Endothelial cell of hepatic sinusoid (primary cell): ENCODE results near the gene SERTM2.
"Not testable (repeated sequence)": the region's sequence is repeated elsewhere in the genome, so short reads cannot be mapped to it uniquely, and the experiment has no call there.

Experiments
- in situ Hi-C: cut with HindIII; loops from 2 replicates; pipeline ENCODE4 v1.10.0; 2017; ENCODE audit warnings: low sequenced_read_pairs

Gene SERTM2

DNA sequence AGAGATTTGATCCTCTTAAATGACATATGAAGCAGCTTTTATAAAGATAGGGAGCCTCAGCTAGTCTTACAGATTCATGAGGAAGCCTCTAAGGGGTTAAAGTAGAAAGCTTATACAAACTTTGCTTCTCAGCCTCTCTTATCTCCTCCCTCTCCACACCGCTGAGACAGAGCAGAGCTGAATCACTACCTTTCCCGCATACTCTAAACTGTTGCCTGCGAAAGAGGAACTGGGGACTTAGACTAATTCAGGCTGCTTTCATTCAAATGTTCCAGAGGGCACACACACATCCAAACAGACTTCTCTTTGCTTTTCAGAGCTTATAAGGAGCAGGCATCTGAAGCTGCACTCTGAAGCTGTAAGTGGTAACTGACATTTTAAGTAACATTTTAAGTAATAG, at the start of gene SERTM2:
SERTM2 (plus strand) TSS at position 169 of the 400 bp plus-strand sequence. CDS start 7,213 bp downstream, outside the sequence.
- in situ Hi-C loops: no loop called here

DNA sequence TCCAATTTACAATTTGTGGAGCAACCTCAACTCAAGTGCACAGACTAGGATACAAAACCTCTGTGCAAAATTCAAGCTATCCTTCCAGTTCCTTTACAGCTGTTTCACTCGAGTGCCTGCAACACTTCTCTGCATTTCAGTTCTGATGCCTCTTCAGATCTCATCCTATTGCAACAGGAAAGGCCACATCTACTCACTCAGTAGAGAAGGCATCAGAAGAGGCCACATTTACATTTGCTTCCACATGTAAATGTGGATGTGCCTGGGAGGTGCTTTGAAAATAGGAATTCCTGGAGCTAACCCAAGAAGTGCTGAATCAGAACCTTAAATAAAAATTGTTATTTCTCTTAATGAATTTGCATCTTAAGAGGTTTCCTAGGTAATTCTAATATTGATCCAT, 45.8 kb upstream of the SERTM2 start:
- in situ Hi-C loops: no loop called here

DNA sequence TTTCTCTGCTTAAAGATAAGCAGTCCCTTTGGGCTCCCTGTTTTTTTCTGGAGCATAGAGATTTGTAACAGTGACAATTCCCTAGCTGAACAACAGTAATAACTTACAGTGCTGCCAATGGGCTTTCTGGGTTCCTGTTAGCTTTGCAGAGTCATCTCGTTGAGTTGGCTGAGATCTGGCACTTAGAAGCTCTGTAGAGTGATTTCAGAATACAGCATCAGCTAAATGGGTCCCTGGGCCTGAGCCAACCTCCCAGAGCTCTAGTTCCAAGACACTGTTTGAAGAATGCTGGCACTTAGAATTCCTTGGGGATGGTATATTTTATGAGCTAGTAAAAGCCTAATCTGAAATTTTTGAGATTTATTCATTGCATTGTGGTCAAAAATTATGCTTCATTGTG, 43.5 kb upstream of the SERTM2 start:
- in situ Hi-C loops: no loop called here

DNA sequence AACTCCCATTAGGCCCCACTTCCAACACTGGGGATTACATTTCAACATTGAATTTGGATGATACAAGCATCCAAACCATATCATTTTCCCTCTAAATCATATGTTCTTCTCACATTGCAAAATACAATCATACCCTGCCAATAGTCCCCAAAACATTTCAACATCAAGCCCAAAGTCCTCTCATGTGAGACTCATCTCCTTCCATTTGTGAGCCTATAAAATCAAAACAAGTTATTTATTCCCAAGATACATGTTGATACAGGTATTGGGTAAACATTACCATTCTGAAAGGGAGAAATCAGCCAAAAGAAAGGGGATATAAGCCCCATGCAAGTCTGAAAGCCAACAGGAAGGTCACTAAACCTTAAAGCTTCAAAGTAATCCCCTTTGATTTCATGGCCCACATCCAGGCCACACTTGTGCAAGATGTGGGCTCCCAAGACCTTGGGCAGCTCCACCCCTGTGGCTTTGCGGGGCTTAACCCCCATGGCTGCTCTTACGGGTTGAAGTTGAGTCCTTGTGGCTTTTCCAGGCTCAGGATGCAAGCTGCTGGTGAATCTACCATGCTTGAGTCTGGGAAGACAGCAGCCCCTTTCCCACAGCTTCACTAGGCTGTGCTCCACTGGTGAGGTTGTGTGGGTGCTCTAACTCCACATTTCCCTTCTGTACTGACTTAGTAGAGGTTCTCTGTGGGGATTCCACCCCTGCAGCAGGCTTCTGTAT, 40.6 kb upstream of the SERTM2 start:
- in situ Hi-C loops: no loop called here

DNA sequence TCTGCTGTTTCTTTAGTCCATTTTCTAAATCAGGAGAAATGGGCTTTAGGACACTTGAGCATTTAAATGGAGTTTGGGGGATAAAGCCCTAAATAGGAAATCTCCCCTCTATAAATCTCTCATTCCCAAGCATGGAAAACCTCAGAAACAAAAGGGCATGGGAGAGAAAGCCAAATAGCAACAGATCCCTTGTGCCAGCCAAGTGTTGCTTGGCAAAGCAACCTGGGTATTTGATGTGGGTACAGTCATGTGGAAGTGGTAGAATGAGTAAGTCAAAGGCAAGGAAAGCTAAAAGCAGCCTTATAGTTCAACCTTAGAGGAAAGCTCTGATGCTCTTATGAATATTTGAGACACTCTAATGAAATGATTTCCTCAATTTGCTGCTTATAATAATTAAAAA, 29.5 kb upstream of the SERTM2 start:
- in situ Hi-C loops: no loop called here

DNA sequence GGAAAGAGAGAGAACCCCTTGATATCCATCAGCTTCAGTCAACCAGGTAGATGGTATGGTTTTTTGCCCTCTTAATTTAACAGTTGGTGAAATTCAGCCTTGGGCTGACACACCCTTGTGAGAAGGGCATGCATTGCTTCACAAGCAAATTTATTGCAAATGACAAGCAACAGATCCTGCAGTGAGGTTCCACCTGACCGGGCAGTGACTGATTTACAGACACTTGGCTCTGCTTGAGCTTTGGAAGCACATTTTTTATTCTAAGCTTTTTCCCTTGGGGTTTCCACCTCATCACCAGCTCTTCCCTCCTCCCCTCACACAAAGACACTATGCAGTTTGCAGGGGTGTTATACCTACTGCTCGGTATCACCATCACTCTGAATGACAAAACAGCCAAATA, 28.3 kb upstream of the SERTM2 start:
- in situ Hi-C loops: no loop called here

DNA sequence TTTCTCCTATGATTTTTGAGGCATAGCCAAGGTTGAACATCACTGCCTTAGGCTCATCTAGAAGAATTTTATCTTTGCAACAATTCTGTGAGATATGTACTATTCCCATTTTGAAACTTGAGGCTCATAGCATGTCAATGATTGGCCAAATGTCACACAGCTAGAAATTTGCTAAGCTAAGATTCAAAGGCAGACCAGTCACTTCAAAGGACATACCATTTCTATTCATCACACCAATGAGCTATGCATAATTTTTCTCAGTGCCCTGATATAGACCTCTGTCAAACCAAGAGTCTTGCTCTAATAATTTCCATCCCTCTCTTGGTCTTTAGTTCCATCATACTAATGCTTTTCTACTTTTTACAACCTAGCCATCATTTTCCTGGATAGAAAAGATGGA, 27.6 kb upstream of the SERTM2 start:
- in situ Hi-C loops: no loop called here

DNA sequence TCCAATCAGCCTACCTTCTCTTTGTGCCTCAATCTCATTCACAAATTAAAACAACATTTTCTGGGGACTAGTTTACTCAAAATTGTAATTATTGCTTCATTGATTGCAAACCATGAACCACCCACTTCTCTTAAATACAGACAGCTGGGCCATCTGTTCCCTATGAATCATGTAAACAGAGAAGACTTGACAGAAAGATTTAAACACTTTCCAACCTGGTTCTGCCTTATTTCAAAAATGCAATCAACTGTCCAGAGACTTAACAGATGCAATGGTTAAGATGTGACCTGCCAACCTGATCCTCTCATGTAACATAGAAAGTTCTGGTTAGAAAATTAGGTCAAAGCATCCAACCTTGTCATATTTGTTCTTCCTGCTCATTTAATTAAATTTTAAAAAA, 20.8 kb upstream of the SERTM2 start:
- in situ Hi-C loops: no loop called here

DNA sequence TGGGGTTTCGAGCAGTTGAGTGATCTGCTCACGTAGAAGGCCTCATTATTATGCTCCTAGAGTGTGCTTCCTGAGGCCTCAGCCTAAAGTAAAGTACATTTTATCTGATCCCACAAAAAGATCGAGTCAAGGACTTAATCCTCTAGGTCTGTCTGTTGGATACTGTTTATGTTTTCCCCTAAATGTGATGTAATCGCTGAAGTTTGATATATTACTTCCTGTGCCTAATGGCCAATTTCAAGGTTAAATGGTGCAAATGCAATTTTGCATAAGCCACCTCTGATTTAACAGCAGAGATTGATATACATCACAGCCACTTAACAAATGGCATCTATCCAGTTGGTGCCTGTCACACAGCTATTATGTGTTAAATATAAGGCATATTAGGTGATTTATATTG, 19.4 kb upstream of the SERTM2 start:
- in situ Hi-C loops: no loop called here

DNA sequence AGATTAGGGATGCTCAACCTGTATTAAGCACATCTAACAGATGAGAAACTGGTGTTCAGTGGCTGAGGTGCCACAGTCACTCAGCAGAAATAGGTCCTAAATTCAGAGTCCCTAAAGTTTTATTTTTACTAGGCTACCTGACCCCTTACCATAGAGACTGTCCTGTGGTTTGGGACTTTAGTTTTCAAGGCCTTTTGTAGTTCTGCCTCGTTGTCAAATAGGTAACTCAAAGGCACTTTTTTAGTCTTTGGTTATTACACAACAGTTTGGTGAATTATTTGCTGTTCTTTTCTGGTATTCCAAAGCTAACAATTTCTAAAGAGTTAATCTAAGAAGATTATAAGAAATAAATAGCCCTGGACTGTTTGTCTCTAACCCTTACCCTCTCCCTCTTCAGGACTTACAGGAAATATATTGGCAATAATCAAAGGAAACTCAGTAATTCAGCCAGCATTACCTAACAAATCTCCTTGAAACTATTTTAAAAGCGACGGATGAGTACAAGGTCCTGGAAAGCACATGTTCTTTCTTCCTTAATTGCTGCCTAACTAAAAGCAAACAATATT, 12.8 kb upstream of the SERTM2 start:
- in situ Hi-C loops: no loop called here

DNA sequence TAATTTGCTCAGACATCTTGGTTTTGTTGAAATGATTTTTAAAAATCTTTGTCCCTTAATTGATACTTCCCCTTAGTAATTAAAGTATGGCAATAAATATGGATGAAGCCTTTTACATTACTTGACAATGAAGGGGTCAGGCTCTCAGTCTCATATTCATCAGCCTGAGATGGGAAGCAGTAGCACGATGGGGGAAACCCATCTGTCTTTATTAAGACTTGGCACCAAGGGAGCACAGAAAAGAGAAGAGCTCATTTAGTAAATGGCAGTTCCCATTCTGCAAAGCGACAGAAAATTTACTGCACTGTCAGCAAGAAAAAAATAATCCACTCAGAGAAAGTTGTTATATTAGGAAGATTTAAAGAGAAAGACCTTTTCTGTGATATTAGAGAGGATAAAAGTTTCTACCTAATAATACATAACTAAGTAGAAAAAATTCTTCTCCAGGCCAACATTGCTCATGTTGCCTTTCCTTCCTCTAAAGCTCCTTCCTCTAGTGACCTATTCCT, 7.9 kb upstream of the SERTM2 start:
- in situ Hi-C loops: no loop called here

DNA sequence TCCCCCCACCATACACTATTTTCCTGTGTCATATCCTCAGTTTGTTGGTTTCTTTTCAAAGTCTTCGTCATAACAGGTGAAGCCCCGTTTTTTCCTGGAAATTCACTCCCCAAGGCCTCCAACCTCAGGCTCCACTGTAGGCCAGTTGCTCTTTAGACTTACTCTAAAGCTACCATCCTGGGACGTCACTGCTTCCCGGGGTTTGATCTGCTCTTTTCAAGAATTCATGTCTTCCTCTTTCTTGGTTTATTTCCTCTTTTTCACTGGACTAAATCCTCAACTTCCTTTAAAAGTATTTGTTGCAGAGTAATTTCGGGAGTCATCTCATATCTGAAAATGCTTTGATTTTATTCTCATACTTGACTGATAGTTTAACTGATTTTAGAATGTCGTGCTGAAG, 6.5 kb upstream of the SERTM2 start:
- in situ Hi-C loops: no loop called here

DNA sequence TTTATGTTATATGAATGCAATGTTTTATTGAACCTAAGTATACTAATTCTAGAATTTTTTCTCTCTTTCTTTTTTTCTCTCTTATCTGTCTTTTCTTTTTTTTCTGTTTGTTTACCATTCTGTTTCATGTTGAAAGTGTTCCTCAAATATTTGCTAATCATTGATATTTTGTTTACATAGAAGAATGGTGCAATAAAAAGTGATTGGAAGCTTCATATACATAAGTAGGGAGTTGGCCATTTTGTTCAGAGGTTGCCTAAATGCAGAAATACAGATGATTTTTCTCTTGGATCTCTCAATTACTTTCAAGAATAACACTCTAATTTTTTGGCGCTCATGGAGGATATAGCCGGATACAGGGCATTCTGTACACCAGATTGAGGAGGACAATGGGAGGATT, 5.7 kb upstream of the SERTM2 start:
- in situ Hi-C loops: no loop called here

DNA sequence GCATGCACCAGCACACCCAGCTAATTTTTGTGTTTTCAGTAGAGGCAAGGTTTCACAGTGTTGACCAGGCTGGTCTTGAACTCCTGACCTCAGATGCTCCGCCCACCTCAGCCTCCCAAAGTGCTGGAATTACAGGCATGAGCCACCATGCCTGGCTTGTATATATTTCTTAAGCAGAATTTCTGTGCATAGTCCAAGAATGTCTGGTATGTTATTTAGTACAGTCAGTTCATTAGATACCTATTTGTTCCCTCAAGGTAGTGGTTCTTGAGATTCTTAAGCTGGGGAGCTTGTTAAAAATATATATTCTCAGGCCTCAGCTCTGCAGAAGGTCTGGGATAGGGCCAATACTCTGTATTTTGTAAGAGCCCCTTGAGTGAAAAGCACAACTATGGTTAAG, 4.6 kb upstream of the SERTM2 start:
- in situ Hi-C loops: no loop called here

DNA sequence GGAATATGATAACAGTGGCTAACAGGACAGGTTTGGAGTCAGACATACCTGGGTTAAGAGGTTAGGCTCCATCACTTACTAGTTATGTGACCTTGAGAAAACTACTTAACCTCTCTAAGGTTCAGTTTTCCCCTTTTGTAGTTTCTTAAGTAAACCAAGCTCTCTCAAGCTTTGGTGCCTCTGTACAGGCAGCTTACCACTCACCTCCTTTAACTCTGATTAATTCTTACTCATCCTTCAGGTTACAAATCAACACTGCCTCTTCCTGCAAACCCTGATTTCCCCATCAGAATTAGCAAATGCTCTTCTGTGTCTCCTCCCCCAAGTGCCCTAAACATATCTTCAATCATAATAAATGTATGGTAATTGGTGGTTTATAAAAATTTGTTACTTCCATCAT, 3.5 kb upstream of the SERTM2 start:
- in situ Hi-C loops: no loop called here

DNA sequence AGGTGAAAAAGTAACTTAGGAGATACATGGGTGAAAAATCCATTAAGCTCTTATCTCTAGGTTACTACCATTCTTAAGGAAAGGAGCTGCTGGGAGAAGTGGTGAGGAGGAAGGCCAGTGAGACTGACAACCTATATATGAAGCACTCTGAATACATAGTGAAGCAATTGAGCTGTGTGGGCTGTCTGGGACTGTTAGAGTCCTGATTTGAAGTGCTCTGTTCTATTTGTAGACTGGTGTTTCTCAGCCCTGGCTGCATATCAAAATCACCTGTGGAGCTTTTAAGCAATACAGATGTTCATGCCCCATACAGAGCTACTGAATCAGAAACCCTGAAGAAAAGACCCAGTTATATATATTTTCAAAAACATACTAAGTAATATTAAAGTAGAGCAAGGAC, 3.9 kb downstream of the SERTM2 start:
- in situ Hi-C loops: no loop called here

DNA sequence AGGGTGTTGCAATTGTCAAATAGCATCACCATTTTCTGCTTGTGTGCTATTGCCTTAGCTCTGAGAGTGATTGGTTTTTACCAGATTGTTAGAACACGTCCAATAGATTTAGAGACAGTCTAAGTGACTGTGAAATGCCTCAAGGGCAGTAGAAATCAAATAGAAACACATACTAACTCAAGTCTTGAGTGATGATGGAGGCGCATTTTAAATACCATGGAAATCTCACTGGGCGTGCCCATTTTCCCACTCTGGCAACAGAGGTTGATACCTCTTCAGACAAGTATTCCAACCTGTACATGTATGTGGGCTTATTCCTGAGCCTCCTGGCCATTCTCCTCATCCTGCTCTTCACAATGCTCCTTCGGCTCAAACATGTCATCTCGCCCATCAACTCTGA, 7.2 kb downstream of the SERTM2 start:
- in situ Hi-C loops: no loop called here

DNA sequence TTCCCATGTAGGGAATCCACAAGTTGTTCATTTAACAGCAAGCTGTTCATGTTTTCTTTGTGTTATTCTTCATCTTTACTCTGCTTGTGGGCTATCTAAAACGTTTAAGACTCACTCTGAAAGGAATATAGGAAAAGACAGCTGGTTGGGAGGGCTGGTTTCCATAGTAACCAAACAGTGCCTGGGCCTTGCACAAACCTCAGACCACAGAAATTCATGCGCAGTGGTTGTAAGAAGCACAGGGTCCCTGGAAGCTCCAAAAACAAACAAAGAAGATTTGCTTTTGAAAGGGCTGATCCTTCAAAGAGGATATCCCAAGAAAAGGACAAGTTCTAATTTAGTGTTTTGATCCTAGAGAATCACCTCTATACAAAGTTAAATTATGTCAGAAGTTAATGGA, 7.8 kb downstream of the SERTM2 start:
- in situ Hi-C loops: no loop called here

DNA sequence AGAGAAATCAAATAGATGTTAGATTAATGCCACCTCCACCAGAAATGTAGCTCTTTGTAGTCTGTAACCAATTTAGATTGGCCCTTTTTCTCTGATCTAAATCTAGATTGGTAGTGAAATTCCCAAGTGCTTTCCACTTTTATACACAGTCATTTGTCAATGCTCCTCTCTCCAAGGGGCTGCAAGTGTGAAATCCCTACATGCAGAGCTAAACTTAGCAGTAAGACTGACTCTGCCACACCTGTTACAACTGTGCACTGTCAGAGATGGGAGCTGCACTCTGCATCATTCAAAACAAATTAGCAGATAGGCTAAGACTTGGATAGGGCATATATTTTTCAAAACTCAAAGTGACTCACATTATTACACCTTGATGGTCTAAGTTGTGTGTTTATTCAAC, 9.1 kb downstream of the SERTM2 start:
- in situ Hi-C loops: no loop called here

DNA sequence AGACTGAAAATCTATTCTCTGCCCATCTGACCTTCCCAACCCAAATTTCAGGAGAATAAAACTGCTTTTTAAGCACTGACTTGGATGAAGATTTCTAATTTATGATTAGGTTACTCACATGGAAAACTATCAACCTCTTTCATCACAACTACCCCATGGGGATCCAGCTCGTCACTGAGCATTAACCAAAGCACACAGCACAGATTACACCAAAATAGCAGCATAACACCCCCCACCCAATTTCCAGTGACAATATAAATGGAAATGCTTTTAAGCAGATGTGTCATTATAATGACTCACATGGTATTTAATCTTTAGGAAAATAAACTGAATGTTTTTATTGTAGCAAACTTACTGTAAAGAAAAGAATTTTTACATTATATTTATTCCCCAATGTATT, 9.7 kb downstream of the SERTM2 start:
- in situ Hi-C loops: no loop called here

DNA sequence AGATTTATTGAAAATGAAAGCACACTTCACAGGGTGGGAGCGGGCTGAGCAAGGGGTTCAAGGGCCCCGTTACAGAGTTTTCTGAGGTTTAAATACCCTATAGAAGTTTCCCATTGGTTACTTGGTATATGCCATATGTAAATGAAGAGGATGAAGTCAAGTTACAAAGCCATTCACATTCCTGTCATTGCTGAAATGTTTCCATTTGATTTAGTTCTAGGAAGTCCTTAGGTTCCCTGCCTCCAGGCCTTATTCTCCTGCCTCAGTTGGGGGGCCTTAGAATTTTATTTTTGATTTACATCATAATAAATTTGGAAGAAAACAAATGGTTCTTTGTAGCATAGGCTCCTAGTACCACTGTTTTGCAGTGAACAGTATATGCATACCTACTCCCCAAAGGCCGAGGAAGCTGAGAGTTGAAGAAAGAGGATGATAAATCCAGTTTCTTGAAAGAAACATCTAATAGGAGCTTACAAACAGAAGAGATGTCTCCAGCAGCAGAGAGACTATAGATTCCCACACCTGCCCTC, 31.8 kb downstream of the SERTM2 start:
- in situ Hi-C loops: no loop called here

DNA sequence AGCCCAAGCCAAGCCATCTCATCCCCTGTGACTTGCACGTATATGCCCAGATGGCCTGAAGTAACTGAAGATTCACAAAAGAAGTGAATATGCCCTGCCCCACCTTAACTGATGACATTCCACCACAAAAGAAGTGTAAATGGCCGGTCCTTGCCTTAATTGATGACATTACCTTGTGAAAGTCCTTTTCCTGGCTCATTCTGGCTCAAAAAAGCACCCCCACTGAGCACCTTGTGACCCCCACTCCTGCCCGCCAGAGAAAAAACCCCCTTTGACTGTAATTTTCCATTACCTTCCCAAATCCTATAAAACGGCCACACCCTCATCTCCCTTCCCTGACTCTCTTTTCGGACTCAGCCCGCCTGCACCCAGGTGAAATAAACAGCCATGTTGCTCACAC, 37.8 kb downstream of the SERTM2 start:
- in situ Hi-C loops: not testable (repeated sequence)
